IMR-90 (cell line): ENCODE measurements around the gene RNGTT. TPM values are rescaled to one million over a fixed set of nuclear protein-coding genes. Genes with fewer than 3 reads are reported as not detected.

Experiments
- ATAC-seq: fragments of 200-7000 bp; cut with Tn5 transposase; 2 replicates; pipeline ENCODE4 v1.9.1; 2020; ENCODE audit warnings: low read depth, mild to moderate bottlenecking, moderate library complexity
- BruUV-seq: library from RNA; stranded (reverse); fragments of 400-500 nt; replicated peaks from 2 replicates; lab custom pipeline; 2021; lab: Mats Ljungman, UMichigan
- CTCF ChIA-PET: fragments of 300-600 bp; formaldehyde crosslinking; extraction: SDS; loops from one replicate; lab custom pipeline; 2021; ENCODE audit warnings: antibody characterized with exemption; lab: Yijun Ruan, JAX
- POLR2A ChIA-PET: fragments of 300-600 bp; sonication (Branson Sonifier 250); formaldehyde crosslinking; loops from one replicate; lab custom pipeline; 2022; ENCODE audit warnings: antibody characterized with exemption; ENCODE audit not compliant: unreplicated experiment; lab: Charles Lee
- DNase-seq: peaks from one replicate; pipeline ENCODE4 v3.0.0; 2013
- H2AFZ ChIP-seq: replicated peaks from 2 replicates; pipeline ENCODE3; 2013; ENCODE audit warnings: low read length, mild to moderate bottlenecking; ENCODE audit not compliant: poor library complexity
- H2AK5ac ChIP-seq: 2 replicates; pipeline ENCODE4 v1.6.1; 2013; ENCODE audit warnings: low read depth, low read length, inconsistent platforms
- H2AK9ac ChIP-seq: replicated peaks from 2 replicates; pipeline ENCODE3; 2013; ENCODE audit warnings: mild to moderate bottlenecking, low read depth, low read length, moderate library complexity; ENCODE audit not compliant: poor library complexity
- H2BK120ac ChIP-seq: 2 replicates; pipeline ENCODE4 v1.6.1; 2013; ENCODE audit warnings: low read depth, low read length, inconsistent platforms
- H2BK15ac ChIP-seq: 3 replicates; pipeline ENCODE4 v1.6.1; 2013; ENCODE audit warnings: low read depth, low read length, inconsistent platforms
- H2BK20ac ChIP-seq: 2 replicates; pipeline ENCODE4 v1.6.1; 2013; ENCODE audit warnings: low read depth, mild to moderate bottlenecking, inconsistent platforms, low read length, moderate library complexity
- H2BK5ac ChIP-seq: 2 replicates; pipeline ENCODE4 v1.6.1; 2013; ENCODE audit warnings: mild to moderate bottlenecking, low read depth, low read length, inconsistent platforms; ENCODE audit not compliant: poor library complexity, severe bottlenecking
- H3K14ac ChIP-seq: replicated peaks from 2 replicates; pipeline ENCODE4 v1.6.1; 2013; ENCODE audit warnings: low read depth, low read length, inconsistent platforms
- H3K18ac ChIP-seq: 2 replicates; pipeline ENCODE4 v1.6.1; 2013; ENCODE audit warnings: low read depth, low read length, control low read depth
- H3K23ac ChIP-seq: 2 replicates; pipeline ENCODE4 v1.6.1; 2013; ENCODE audit warnings: low read depth, low read length, inconsistent platforms
- H3K27ac ChIP-seq: 2 replicates; pipeline ENCODE4 v1.5.1; 2013; ENCODE audit warnings: mild to moderate bottlenecking, control low read depth, low read length; ENCODE audit not compliant: insufficient read depth
- H3K27me3 ChIP-seq: 2 replicates; pipeline ENCODE4 v1.6.1; 2013; ENCODE audit warnings: low read length; ENCODE audit not compliant: control insufficient read depth, insufficient read depth
- H3K36me3 ChIP-seq: 2 replicates; pipeline ENCODE4 v1.6.1; 2013; ENCODE audit warnings: low read length, mixed read lengths; ENCODE audit not compliant: control insufficient read depth, insufficient read depth
- H3K4ac ChIP-seq: 2 replicates; pipeline ENCODE4 v1.6.1; 2013; ENCODE audit warnings: low read depth, low read length, inconsistent platforms
- H3K4me1 ChIP-seq: 2 replicates; pipeline ENCODE4 v1.6.1; 2013; ENCODE audit warnings: low read length, mixed read lengths; ENCODE audit not compliant: control insufficient read depth, insufficient read depth
- H3K4me2 ChIP-seq: 2 replicates; pipeline ENCODE4 v1.6.1; 2013; ENCODE audit warnings: low read depth, mild to moderate bottlenecking, control low read depth, low read length, moderate library complexity
- H3K4me3 ChIP-seq: 2 replicates; pipeline ENCODE4 v1.5.1; 2013; ENCODE audit warnings: low read depth, mild to moderate bottlenecking, control low read depth, low read length, moderate library complexity; ENCODE audit not compliant: insufficient read depth
- H3K56ac ChIP-seq: 2 replicates; pipeline ENCODE4 v1.6.1; 2013; ENCODE audit warnings: low read length, inconsistent platforms; ENCODE audit not compliant: insufficient read depth; ENCODE audit errors: extremely low read depth
- H3K79me1 ChIP-seq, 2 experiments: 2 replicates each; pipeline ENCODE4 v1.6.1; 2013; ENCODE audit warnings: low read length in 2 of 2, inconsistent platforms in 1 of 2, low read depth in 1 of 2
- H3K9ac ChIP-seq: 2 replicates; pipeline ENCODE4 v1.6.1; 2013; ENCODE audit warnings: low read depth, low read length, control low read depth
- H3K9me1 ChIP-seq: 2 replicates; pipeline ENCODE4 v1.6.1; 2013; ENCODE audit warnings: low read length, inconsistent platforms; ENCODE audit not compliant: insufficient read depth
- H3K9me3 ChIP-seq: 2 replicates; pipeline ENCODE4 v1.6.1; 2013; ENCODE audit warnings: low read length; ENCODE audit not compliant: control insufficient read depth, insufficient read depth
- H4K20me1 ChIP-seq: 2 replicates; pipeline ENCODE4 v1.6.1; 2013; ENCODE audit warnings: low read length, inconsistent platforms; ENCODE audit not compliant: insufficient read depth
- H4K5ac ChIP-seq: 2 replicates; pipeline ENCODE4 v1.6.1; 2013; ENCODE audit warnings: mild to moderate bottlenecking, low read depth, low read length, control low read depth
- H4K8ac ChIP-seq, 2 experiments: 2 replicates each; pipeline ENCODE4 v1.6.1; 2013; ENCODE audit warnings: low read depth in 2 of 2, low read length in 2 of 2, control low read depth in 1 of 2, inconsistent platforms in 1 of 2
- H4K91ac ChIP-seq: 2 replicates; pipeline ENCODE4 v1.6.1; 2013; ENCODE audit warnings: low read depth, low read length, inconsistent platforms; ENCODE audit not compliant: insufficient read depth
- BHLHE40 ChIP-seq: fragments of 150-350 bp; IDR thresholded peaks from 2 replicates; pipeline ENCODE4 v1.6.1; 2016; ENCODE audit warnings: mild to moderate bottlenecking, low read depth, low read length
- CEBPB ChIP-seq: IDR thresholded peaks from 2 replicates; pipeline ENCODE4 v1.6.1; 2012; ENCODE audit warnings: low read depth, low read length, improper control_type of control experiment
- CHD1 ChIP-seq: IDR thresholded peaks from 2 replicates; pipeline ENCODE4 v1.6.1; 2012; ENCODE audit warnings: low read depth, low read length, improper control_type of control experiment
- CTCF ChIP-seq: conservative IDR thresholded peaks from 2 replicates; pipeline ENCODE4 v1.5.1; 2012; ENCODE audit warnings: mild to moderate bottlenecking, low read depth, low read length, improper control_type of control experiment
- ELK1 ChIP-seq: fragments of 150-350 bp; IDR thresholded peaks from 2 replicates; pipeline ENCODE4 v1.6.1; 2016; ENCODE audit warnings: low read depth, mild to moderate bottlenecking, low read length, moderate library complexity, borderline replicate concordance
- FOS ChIP-seq: fragments of 150-350 bp; IDR thresholded peaks from 2 replicates; pipeline ENCODE4 v1.6.1; 2016; ENCODE audit warnings: low read depth, low read length
- MAFK ChIP-seq: IDR thresholded peaks from 2 replicates; pipeline ENCODE4 v1.6.1; 2012; ENCODE audit warnings: low read depth, low read length, improper control_type of control experiment
- MAZ ChIP-seq: IDR thresholded peaks from 2 replicates; pipeline ENCODE4 v1.6.1; 2012; ENCODE audit warnings: low read depth, mild to moderate bottlenecking, low read length, improper control_type of control experiment, moderate library complexity, borderline replicate concordance
- MXI1 ChIP-seq: IDR thresholded peaks from 2 replicates; pipeline ENCODE4 v1.6.1; 2012; ENCODE audit warnings: low read depth, mild to moderate bottlenecking, low read length, moderate library complexity, borderline replicate concordance
- NFE2L2 ChIP-seq: fragments of 150-350 bp; IDR thresholded peaks from 2 replicates; pipeline ENCODE4 v1.6.1; 2016; ENCODE audit warnings: low read depth, mild to moderate bottlenecking, low read length
- POLR2A ChIP-seq: IDR thresholded peaks from 2 replicates; pipeline ENCODE4 v1.6.1; 2012; ENCODE audit warnings: mild to moderate bottlenecking, low read depth, low read length
- RAD21 ChIP-seq: IDR thresholded peaks from 2 replicates; pipeline ENCODE4 v1.6.1; 2012; ENCODE audit warnings: low read length, improper control_type of control experiment
- RCOR1 ChIP-seq: IDR thresholded peaks from 2 replicates; pipeline ENCODE4 v1.6.1; 2012; ENCODE audit warnings: mild to moderate bottlenecking, low read length, improper control_type of control experiment; ENCODE audit not compliant: insufficient replicate concordance
- RFX5 ChIP-seq: IDR thresholded peaks from 2 replicates; pipeline ENCODE4 v1.8.0; 2012; ENCODE audit warnings: low read depth, mild to moderate bottlenecking, low read length, moderate library complexity
- SMC3 ChIP-seq: fragments of 150-350 bp; IDR thresholded peaks from 2 replicates; pipeline ENCODE4 v1.6.1; 2016; ENCODE audit warnings: low read depth, mild to moderate bottlenecking, antibody characterized with exemption, low read length, moderate library complexity
- USF2 ChIP-seq: fragments of 150-350 bp; IDR thresholded peaks from 2 replicates; pipeline ENCODE4 v1.6.1; 2017; ENCODE audit warnings: mild to moderate bottlenecking, antibody characterized with exemption, low read length, low read depth
- WGBS, 2 experiments: methylation state at CpG; one replicate each; pipeline versions ENCODE4 v1.1.5 to v1.1.7; 2013; ENCODE audit warnings: missing lambda C conversion rate in 2 of 2; ENCODE audit not compliant: insufficient read length in 1 of 2; ENCODE audit errors: extremely low coverage in 2 of 2; 5-methylcytosine and 5-hydroxymethylcytosine counted together
- dilution Hi-C: fragments of 300-500 bp; cut with HindIII; formaldehyde crosslinking; loops from one replicate; pipeline ENCODE4 v1.14.3; 2018; ENCODE audit warnings: low sequenced_read_pairs; ENCODE audit not compliant: unreplicated experiment
- in situ Hi-C: fragments of 300-500 bp; cut with MboI; formaldehyde crosslinking; loops from 3 replicates; pipeline ENCODE4 v1.14.3; 2019; ENCODE audit warnings: low sequenced_read_pairs, inconsistent platforms, mixed read lengths
- intact Hi-C: fragments of 100-400 bp; cut with micrococcal nuclease; formaldehyde crosslinking; loops from 2 replicates; pipeline ENCODE4 v1.10.0; 2022
- polyA plus RNA-seq, 3 experiments: library from polyadenylated mRNA; depleted of rRNA; stranded (reverse); fragments of >200 nt; gene quantifications; 2 replicates each; pipeline ENCODE4 v1.2.3, GENCODE V29; 2012; ENCODE audit warnings: low replicate concordance in 1 of 3
- total RNA-seq: library from RNA; depleted of rRNA; stranded (reverse); fragments of >200 nt; gene quantifications from 2 replicates; pipeline ENCODE4 v1.2.3, GENCODE V29; 2012

RNGTT gene
- total and polyA plus RNA-seq, 2 of the 4 experiments (the other 2 are of a cell fraction) = 5.4 to 21.7 TPM

- no peak overlapping the region for H3K4me2 ChIP-seq
- no peak overlapping the region for H4K8ac ChIP-seq
- peak; percentile 20 for DNase-seq
- H3K4ac ChIP-seq = no peak overlapping the region
- no peak overlapping the region for H2BK20ac ChIP-seq
- no peak overlapping the region for H2AK5ac ChIP-seq
- WGBS, 2 experiments = no CpG with 5 or more reads among the region's 1 CpG
- no peak overlapping the region for H2BK15ac ChIP-seq
- ChIA-PET CTCF (interaction anchor here (1.1 kb wide), 1 partner anchor 10 kb away, joined by 3 read pairs; no protein-coding TSS in a partner anchor), POLR2A (no interaction called here)
- H3K56ac ChIP-seq = no peak overlapping the region
- H3K79me1 ChIP-seq = peaks cover 15 to 25% of the 10 kb centered on the region in 2 experiments; a peak in 3 of 4 replicates
- no peak overlapping the region for H3K4me3 ChIP-seq
- no peak overlapping the region for H4K5ac ChIP-seq
- peaks cover 11% of the 10 kb centered on the region; the same call in 1 of the 2 replicates for H4K20me1 ChIP-seq
- H3K9ac ChIP-seq = no peak overlapping the region
- no peaks in the 10 kb centered on the region for H3K27me3 ChIP-seq
- dilution Hi-C loops (no loop called here), in situ Hi-C loops (no loop called here), intact Hi-C loops (no loop called here)
- H3K4me1 ChIP-seq = no peaks in the 10 kb centered on the region
- H2AK9ac ChIP-seq = no peak overlapping the region
- no peak overlapping the region for H4K91ac ChIP-seq
- 0 out of 2 replicates have a peak, but pooled peaks cover 1% of the 10 kb centered on the region for H3K36me3 ChIP-seq
- no peak overlapping the region for H2BK120ac ChIP-seq
- no peak overlapping the region for H2AFZ ChIP-seq
- no peak overlapping the region for H3K23ac ChIP-seq
- no peaks in the 10 kb centered on the region for H3K9me1 ChIP-seq
- no peak for ATAC-seq
- no peak overlapping the region for H2BK5ac ChIP-seq
- H3K14ac ChIP-seq = no peak overlapping the region
- TF ChIP-seq ELK1 (no peak), RCOR1 (no peak), MAFK (no peak), RFX5 (no peak), BHLHE40 (no peak), CHD1 (no peak), RAD21 (no peak), USF2 (no peak), CEBPB (no peak), CTCF (no peak), POLR2A (no peak), FOS (no peak), MXI1 (no peak), MAZ (no peak), NFE2L2 (no peak), SMC3 (no peak)
- no peak overlapping the region for H3K18ac ChIP-seq
- no peak overlapping the region for H3K27ac ChIP-seq
- peaks cover 6% of the 10 kb centered on the region for H3K9me3 ChIP-seq
- no TSS peak for BruUV-seq
Observed at GRCh38 chr6:88952065-88952704, 11.2 kb downstream of the RNGTT start.
